HCT116 (cell line): ENCODE data around the gene PPID. TPM values are rescaled to one million over a fixed set of nuclear protein-coding genes. Genes with fewer than 3 reads are reported as not detected.

Source experiments
- ATAC-seq: fragments of 200-7000 bp; cut with Tn5 transposase; 2 replicates; pipeline ENCODE4 v1.9.1; 2020; ENCODE audit warnings: mild to moderate bottlenecking, moderate library complexity
- BruUV-seq: library from RNA; stranded (reverse); fragments of 400-500 nt; replicated peaks from 2 replicates; lab custom pipeline; 2021; lab: Mats Ljungman, UMichigan
- CTCF ChIA-PET: fragments of 300-600 bp; sonication (Branson Sonifier 250); formaldehyde crosslinking; loops from one replicate; lab custom pipeline; 2021; ENCODE audit warnings: antibody characterized with exemption; lab: Charles Lee
- POLR2A ChIA-PET: fragments of 300-600, 350-600 bp; sonication (Branson Sonifier 250); formaldehyde crosslinking; loops from one replicate; lab custom pipeline; 2021; ENCODE audit warnings: antibody characterized with exemption; lab: Charles Lee
- RAD21 ChIA-PET, 2 experiments: fragments of 300-600 bp; sonication (Branson Sonifier 250); formaldehyde crosslinking; loops; one replicate each; lab custom pipeline; 2023; ENCODE audit warnings: low total read pairs in 2 of 2; ENCODE audit not compliant: uncharacterized antibody in 2 of 2, unreplicated experiment in 2 of 2, low non-redundant PET in 1 of 2; lab: Charles Lee
- DNase-seq: peaks from one replicate; pipeline ENCODE4 v3.0.0-alpha.2; 2010; ENCODE audit warnings: low read depth, low spot score
- H2AFZ ChIP-seq: fragments of 200-600 bp; shearing (Covaris generic), sonication (generic); 2 replicates; pipeline ENCODE4 v1.6.1; 2017; ENCODE audit warnings: low read depth, mixed run types, mixed read lengths, antibody characterized with exemption, low read length; ENCODE audit not compliant: poor library complexity, severe bottlenecking
- H3K27ac ChIP-seq: 2 replicates; pipeline ENCODE4 v1.5.1; 2012; ENCODE audit warnings: low read depth, low read length
- H3K27me3 ChIP-seq: fragments of 200-600 bp; sonication (generic); 2 replicates; pipeline ENCODE4 v1.6.1; 2016; ENCODE audit warnings: mixed run types, low read length, mixed read lengths; ENCODE audit not compliant: insufficient read depth
- H3K36me3 ChIP-seq, 2 experiments: fragments of 200-500 bp in 1 of 2; fragments of 200-600 bp in 1 of 2; sonication (Bioruptor generic) in 1 of 2; sonication (generic) in 1 of 2; 2 replicates each; pipeline versions ENCODE4 v1.5.1 to v1.6.1; 2014 to 2016; ENCODE audit warnings: low read length in 2 of 2, inconsistent platforms in 1 of 2, mixed read lengths in 1 of 2, mixed run types in 1 of 2; ENCODE audit not compliant: insufficient read depth in 2 of 2, control insufficient read depth in 1 of 2
- H3K4me1 ChIP-seq, 2 experiments: fragments of 200-600 bp in 1 of 2; sonication (generic) in 1 of 2; 2 replicates each; pipeline versions ENCODE4 v1.5.1 to v1.6.1; 2012 to 2017; ENCODE audit warnings: low read length in 2 of 2, inconsistent platforms in 1 of 2, mild to moderate bottlenecking in 1 of 2, mixed read lengths in 1 of 2, mixed run types in 1 of 2, moderate library complexity in 1 of 2; ENCODE audit not compliant: insufficient read depth in 2 of 2, control insufficient read depth in 1 of 2
- H3K4me2 ChIP-seq: fragments of 200-600 bp; sonication (generic); 2 replicates; pipeline ENCODE4 v1.6.1; 2017; ENCODE audit warnings: mixed run types, low read length, mixed read lengths
- H3K4me3 ChIP-seq, 2 experiments: fragments of 200-600 bp in 1 of 2; sonication (generic) in 1 of 2; replicated peaks in 1 of 2; 2 replicates each; pipeline ENCODE4 v1.5.1; 2011 to 2016; ENCODE audit warnings: low read length in 2 of 2, control low read depth in 1 of 2, low read depth in 1 of 2, mild to moderate bottlenecking in 1 of 2, mixed read lengths in 1 of 2, mixed run types in 1 of 2
- H3K79me2 ChIP-seq: fragments of 200-600 bp; sonication (generic); 2 replicates; pipeline ENCODE4 v1.6.1; 2017; ENCODE audit warnings: mild to moderate bottlenecking, mixed run types, low read length, moderate library complexity, mixed read lengths; ENCODE audit not compliant: insufficient read depth
- H3K9ac ChIP-seq: fragments of 200-600 bp; sonication (generic); 2 replicates; pipeline ENCODE4 v1.6.1; 2016; ENCODE audit warnings: low read length, mixed read lengths
- H3K9me2 ChIP-seq: fragments of 200-600 bp; sonication (generic), shearing (Covaris generic); 2 replicates; pipeline ENCODE4 v1.6.1; 2017; ENCODE audit warnings: mixed run types, mild to moderate bottlenecking, moderate library complexity; ENCODE audit not compliant: insufficient read depth
- H3K9me3 ChIP-seq, 2 experiments: fragments of 200-500 bp in 1 of 2; fragments of 200-600 bp in 1 of 2; sonication (Bioruptor generic) in 1 of 2; sonication (generic) in 1 of 2; 2 replicates each; pipeline ENCODE4 v1.6.1; 2014 to 2017; ENCODE audit warnings: low read length in 2 of 2, mixed read lengths in 2 of 2, inconsistent platforms in 1 of 2, low read depth in 1 of 2, mild to moderate bottlenecking in 1 of 2, mixed run types in 1 of 2, moderate library complexity in 1 of 2; ENCODE audit not compliant: control insufficient read depth in 1 of 2, insufficient read depth in 1 of 2
- H4K20me1 ChIP-seq: fragments of 200-600 bp; sonication (generic), shearing (Covaris generic); 2 replicates; pipeline ENCODE4 v1.6.1; 2017; ENCODE audit warnings: mixed run types, mild to moderate bottlenecking, moderate library complexity; ENCODE audit not compliant: insufficient read depth
- ATF3 ChIP-seq: IDR thresholded peaks from 2 replicates; pipeline ENCODE4 v1.6.1; 2012
- CBX3 ChIP-seq: IDR thresholded peaks from 2 replicates; pipeline ENCODE4 v1.6.1; 2012; ENCODE audit warnings: low read depth
- CEBPB ChIP-seq: IDR thresholded peaks from 2 replicates; pipeline ENCODE4 v1.6.1; 2012; ENCODE audit warnings: low read depth
- EZH2phosphoT487 ChIP-seq: fragments of 200-600 bp; IDR thresholded peaks from 2 replicates; pipeline ENCODE4 v1.6.1; 2018; ENCODE audit warnings: antibody characterized with exemption, borderline replicate concordance
- FOSL1 ChIP-seq: IDR thresholded peaks from 2 replicates; pipeline ENCODE4 v1.6.1; 2012; ENCODE audit warnings: low read depth
- JUND ChIP-seq: IDR thresholded peaks from 2 replicates; pipeline ENCODE4 v1.6.1; 2012
- RAD21 ChIP-seq: IDR thresholded peaks from 2 replicates; pipeline ENCODE4 v1.6.1; 2012; ENCODE audit warnings: low read depth, mild to moderate bottlenecking
- REST ChIP-seq: IDR thresholded peaks from 2 replicates; pipeline ENCODE4 v1.6.1; 2012; ENCODE audit warnings: low read depth
- SP1 ChIP-seq: IDR thresholded peaks from 2 replicates; pipeline ENCODE4 v1.6.1; 2012; ENCODE audit warnings: low read depth
- ZNF274 ChIP-seq: fragments of 200-500 bp; sonication (Bioruptor generic); IDR thresholded peaks from 2 replicates; pipeline ENCODE4 v1.6.1; 2014; ENCODE audit warnings: mild to moderate bottlenecking, low read depth, low read length, inconsistent platforms
- intact Hi-C: fragments of 100-400 bp; cut with micrococcal nuclease; formaldehyde crosslinking; loops from 2 replicates; pipeline ENCODE4 v1.10.0; 2022
- total RNA-seq: library from RNA; stranded (reverse); gene quantifications from one replicate; pipeline ENCODE4 v1.2.1, GENCODE V29; 2021; ENCODE audit not compliant: unreplicated experiment
- TF ChIP-seq, protein P1 (sequence below): IDR thresholded peaks from 2 replicates; pipeline ENCODE4 v1.6.1; 2011; ENCODE audit warnings: mild to moderate bottlenecking, low read length, moderate library complexity; ENCODE audit not compliant: insufficient replicate concordance; ENCODE audit errors: extremely low read depth

PPID gene
- total RNA-seq, 1 experiment from 2014 or later = 48.2 TPM

GRCh38 chr4:158673633-158674032, 49.6 kb downstream of the PPID start:
- CTCF ChIA-PET = no interaction called here
- H3K4me3 ChIP-seq = no peak overlapping the region

GRCh38 chr4:158671915-158672806, 51.0 kb downstream of the PPID start, which contains the start of gene ETFDH:
Gene ETFDH (plus strand): TSS chr4:158672296. CDS start chr4:158672457, 161 bp downstream.
- Histone ChIP-seq H3K27ac (peak within 1 kb of the TSS; percentile 70), H3K9me3 (no peaks in the 10 kb centered on the region), H3K9ac (peak within 1 kb of the TSS; percentile 91), H4K20me1 (no peaks in the 10 kb centered on the region), H3K4me1 (peaks cover 9 to 17% of the 10 kb centered on the region in 2 experiments; a peak in 3 of 4 replicates), H2AFZ (peak within 1 kb of the TSS; percentile 63), H3K9me2 (no peaks in the 10 kb centered on the region), H3K4me3 (peak within 1 kb of the TSS; percentile 80 to 86), H3K27me3 (no peaks in the 10 kb centered on the region), H3K36me3 (peaks cover 0 to 4% of the 10 kb centered on the region in 2 experiments; a peak in 1 of 4 replicates), H3K4me2 (peak within 1 kb of the TSS; percentile 86), H3K79me2 (peaks cover 44% of the 10 kb centered on the region)
- ChIA-PET RAD21 (no interaction called here), POLR2A (no interaction called here), CTCF (no interaction called here)
- TSS peak; percentile 73 for BruUV-seq
- peak; percentile 99 for DNase-seq
- intact Hi-C loops = loop anchor here (5.0 kb wide), 2 partner anchors 50 to 775 kb away; partner anchors contain the start of gene PPID
- peak; percentile 86 for ATAC-seq
- TF ChIP-seq REST (no peak), ZNF274 (no peak), SP1 (peak; percentile 90), CBX3 (peak; percentile 92), CEBPB (peak; percentile 98), ATF3 (peak; percentile 82; the same call in 1 of the 2 replicates), EZH2phosphoT487 (no peak), RAD21 (no peak)
- TF ChIP-seq, protein P1, sequence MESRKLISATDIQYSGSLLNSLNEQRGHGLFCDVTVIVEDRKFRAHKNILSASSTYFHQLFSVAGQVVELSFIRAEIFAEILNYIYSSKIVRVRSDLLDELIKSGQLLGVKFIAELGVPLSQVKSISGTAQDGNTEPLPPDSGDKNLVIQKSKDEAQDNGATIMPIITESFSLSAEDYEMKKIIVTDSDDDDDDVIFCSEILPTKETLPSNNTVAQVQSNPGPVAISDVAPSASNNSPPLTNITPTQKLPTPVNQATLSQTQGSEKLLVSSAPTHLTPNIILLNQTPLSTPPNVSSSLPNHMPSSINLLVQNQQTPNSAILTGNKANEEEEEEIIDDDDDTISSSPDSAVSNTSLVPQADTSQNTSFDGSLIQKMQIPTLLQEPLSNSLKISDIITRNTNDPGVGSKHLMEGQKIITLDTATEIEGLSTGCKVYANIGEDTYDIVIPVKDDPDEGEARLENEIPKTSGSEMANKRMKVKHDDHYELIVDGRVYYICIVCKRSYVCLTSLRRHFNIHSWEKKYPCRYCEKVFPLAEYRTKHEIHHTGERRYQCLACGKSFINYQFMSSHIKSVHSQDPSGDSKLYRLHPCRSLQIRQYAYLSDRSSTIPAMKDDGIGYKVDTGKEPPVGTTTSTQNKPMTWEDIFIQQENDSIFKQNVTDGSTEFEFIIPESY = peak; percentile 76

More at GRCh38 chr4:158673633-158674032, 49.6 kb downstream of the PPID start:
- no peak overlapping the region for H3K9ac ChIP-seq
- ChIA-PET RAD21 (no interaction called here), POLR2A (no interaction called here)
- no peaks in the 10 kb centered on the region for H3K9me2 ChIP-seq
- ATAC-seq (no peak), DNase-seq (no peak)
- H3K4me2 ChIP-seq = 0 out of 2 replicates have a peak overlapping the region, but pooled peaks have one; percentile 86
- BruUV-seq = no TSS peak
- H3K27ac ChIP-seq = no peak overlapping the region
- no peaks in the 10 kb centered on the region for H3K9me3 ChIP-seq
- peaks cover 0 to 4% of the 10 kb centered on the region in 2 experiments; a peak in 1 of 4 replicates for H3K36me3 ChIP-seq
- intact Hi-C loops = loop anchor here (5.0 kb wide), 2 partner anchors 49 to 774 kb away; partner anchors contain the start of gene PPID
- peaks cover 30% of the 10 kb centered on the region for H3K79me2 ChIP-seq
- H3K27me3 ChIP-seq = no peaks in the 10 kb centered on the region
- no peak for TF ChIP-seq FOSL1
- no peak for TF ChIP-seq JUND
- TF ChIP-seq RAD21 = no peak
- peaks cover 9 to 17% of the 10 kb centered on the region in 2 experiments; a peak in 3 of 4 replicates for H3K4me1 ChIP-seq
- H4K20me1 ChIP-seq = no peaks in the 10 kb centered on the region
- no peak overlapping the region for H2AFZ ChIP-seq
